Panc1 (cell line): ENCODE data around the gene CGB1. TPM values are rescaled to one million over a fixed set of nuclear protein-coding genes. Genes with fewer than 3 reads are reported as not detected.

Source experiments
- ATAC-seq: fragments of 200-7000 bp; cut with Tn5 transposase; 2 replicates; pipeline ENCODE4 v1.9.1; 2020; ENCODE audit warnings: mild to moderate bottlenecking, moderate library complexity
- BruUV-seq: library from RNA; stranded (reverse); fragments of 400-500 nt; replicated peaks from 2 replicates; lab custom pipeline; 2021; lab: Mats Ljungman, UMichigan
- CTCF ChIA-PET: fragments of 300-600 bp; sonication (Branson Sonifier 250); formaldehyde crosslinking; loops from one replicate; lab custom pipeline; 2022; ENCODE audit warnings: antibody characterized with exemption; lab: Charles Lee
- POLR2A ChIA-PET: fragments of 300-600 bp; sonication (Branson Sonifier 250); formaldehyde crosslinking; loops from one replicate; lab custom pipeline; 2022; ENCODE audit warnings: antibody characterized with exemption; lab: Charles Lee
- DNase-seq: peaks from one replicate; pipeline ENCODE4 v3.0.0-alpha.2; 2010; ENCODE audit warnings: low read depth, low spot score
- H3K27ac ChIP-seq: 2 replicates; pipeline ENCODE4 v1.5.1; 2011; ENCODE audit warnings: mild to moderate bottlenecking, low read length, inconsistent platforms
- H3K27me3 ChIP-seq: fragments of 200-500 bp; sonication (Bioruptor generic); 2 replicates; pipeline ENCODE4 v1.6.0; 2014; ENCODE audit warnings: low read length, inconsistent platforms; ENCODE audit not compliant: control insufficient read depth, insufficient read depth
- H3K36me3 ChIP-seq: fragments of 200-500 bp; sonication (Bioruptor generic); 2 replicates; pipeline ENCODE4 v1.5.1; 2014; ENCODE audit warnings: inconsistent platforms, mild to moderate bottlenecking, low read length, moderate library complexity; ENCODE audit not compliant: control insufficient read depth, insufficient read depth
- H3K4me1 ChIP-seq: 2 replicates; pipeline ENCODE4 v1.5.1; 2011; ENCODE audit warnings: inconsistent platforms, mild to moderate bottlenecking, low read length, moderate library complexity; ENCODE audit not compliant: control insufficient read depth, insufficient read depth
- H3K4me3 ChIP-seq, 2 experiments: 2 replicates each; pipeline ENCODE4 v1.5.1; 2011 to 2012; ENCODE audit warnings: low read depth in 2 of 2, low read length in 2 of 2, mild to moderate bottlenecking in 2 of 2, inconsistent platforms in 1 of 2, moderate library complexity in 1 of 2
- H3K9me3 ChIP-seq: fragments of 200-500 bp; sonication (Bioruptor generic); 2 replicates; pipeline ENCODE4 v1.5.1; 2014; ENCODE audit warnings: low read depth, mild to moderate bottlenecking, inconsistent platforms, low read length, moderate library complexity; ENCODE audit not compliant: control insufficient read depth, insufficient read depth
- POLR2AphosphoS5 ChIP-seq: IDR thresholded peaks from 2 replicates; pipeline ENCODE4 v1.6.1; 2012; ENCODE audit warnings: mild to moderate bottlenecking, low read depth, low read length, moderate library complexity
- SIN3A ChIP-seq: IDR thresholded peaks from 2 replicates; pipeline ENCODE4 v1.6.1; 2012; ENCODE audit warnings: low read depth, mild to moderate bottlenecking, low read length, moderate library complexity, borderline replicate concordance; ENCODE audit not compliant: insufficient read depth
- TCF7L2 ChIP-seq: IDR thresholded peaks from 2 replicates; pipeline ENCODE4 v1.6.1; 2011; ENCODE audit warnings: mild to moderate bottlenecking, low read depth, low read length, inconsistent platforms
- in situ Hi-C: cut with HindIII; loops from 2 replicates; pipeline ENCODE4 v1.10.0; 2016; ENCODE audit warnings: low sequenced_read_pairs, low pct_unique_long_range_greater_than_20kb
- intact Hi-C: fragments of 100-400 bp; cut with micrococcal nuclease; formaldehyde crosslinking; loops from one replicate; pipeline ENCODE4 v1.10.0; 2022; ENCODE audit not compliant: unreplicated experiment
- total RNA-seq: library from RNA; stranded (reverse); gene quantifications from one replicate; pipeline ENCODE4 v1.2.1, GENCODE V29; 2021; ENCODE audit not compliant: unreplicated experiment
- TF ChIP-seq, protein P1 (sequence below): fragments of 450-650 bp; IDR thresholded peaks from 2 replicates; pipeline ENCODE4 v1.5.1; 2017; ENCODE audit warnings: mild to moderate bottlenecking
- TF ChIP-seq, protein P2 (sequence below), 2 experiments: IDR thresholded peaks; 2 replicates each; pipeline ENCODE4 v1.6.1; 2011 to 2012; ENCODE audit warnings: low read depth in 2 of 2, control low read depth in 1 of 2, low read length in 1 of 2, mild to moderate bottlenecking in 1 of 2, moderate library complexity in 1 of 2; ENCODE audit not compliant: insufficient read depth in 1 of 2

Gene CGB1
- total RNA-seq, 1 experiment from 2014 or later = not detected

DNA sequence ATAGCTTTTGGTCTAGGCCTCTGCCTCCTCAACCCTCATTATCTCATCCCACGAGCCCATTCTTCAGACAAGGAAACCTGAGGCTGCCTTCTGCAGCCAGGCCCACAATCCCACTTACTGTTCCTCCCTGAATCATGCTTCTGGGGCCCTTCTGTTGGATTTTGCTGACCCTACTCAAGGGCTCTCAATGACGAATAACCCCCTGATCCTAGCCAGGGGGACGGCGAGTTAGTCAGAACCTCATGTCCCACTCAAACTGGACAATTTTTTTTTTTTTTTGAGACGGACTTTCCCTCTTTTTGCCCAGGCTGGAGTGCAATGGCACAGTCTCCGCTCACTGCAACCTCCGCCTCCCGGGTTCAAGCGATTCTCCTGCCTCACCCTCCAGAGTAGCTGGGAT, 14.6 kb downstream of the CGB1 start:
- H3K36me3 ChIP-seq = no peaks in the 10 kb centered on the region
- H3K27ac ChIP-seq = no peak overlapping the region
- DNase-seq (no peak), ATAC-seq (no peak)
- TF ChIP-seq, protein P1, sequence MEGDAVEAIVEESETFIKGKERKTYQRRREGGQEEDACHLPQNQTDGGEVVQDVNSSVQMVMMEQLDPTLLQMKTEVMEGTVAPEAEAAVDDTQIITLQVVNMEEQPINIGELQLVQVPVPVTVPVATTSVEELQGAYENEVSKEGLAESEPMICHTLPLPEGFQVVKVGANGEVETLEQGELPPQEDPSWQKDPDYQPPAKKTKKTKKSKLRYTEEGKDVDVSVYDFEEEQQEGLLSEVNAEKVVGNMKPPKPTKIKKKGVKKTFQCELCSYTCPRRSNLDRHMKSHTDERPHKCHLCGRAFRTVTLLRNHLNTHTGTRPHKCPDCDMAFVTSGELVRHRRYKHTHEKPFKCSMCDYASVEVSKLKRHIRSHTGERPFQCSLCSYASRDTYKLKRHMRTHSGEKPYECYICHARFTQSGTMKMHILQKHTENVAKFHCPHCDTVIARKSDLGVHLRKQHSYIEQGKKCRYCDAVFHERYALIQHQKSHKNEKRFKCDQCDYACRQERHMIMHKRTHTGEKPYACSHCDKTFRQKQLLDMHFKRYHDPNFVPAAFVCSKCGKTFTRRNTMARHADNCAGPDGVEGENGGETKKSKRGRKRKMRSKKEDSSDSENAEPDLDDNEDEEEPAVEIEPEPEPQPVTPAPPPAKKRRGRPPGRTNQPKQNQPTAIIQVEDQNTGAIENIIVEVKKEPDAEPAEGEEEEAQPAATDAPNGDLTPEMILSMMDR = no peak
- no peak for TF ChIP-seq TCF7L2
- no peak for TF ChIP-seq SIN3A
- TF ChIP-seq, protein P2, sequence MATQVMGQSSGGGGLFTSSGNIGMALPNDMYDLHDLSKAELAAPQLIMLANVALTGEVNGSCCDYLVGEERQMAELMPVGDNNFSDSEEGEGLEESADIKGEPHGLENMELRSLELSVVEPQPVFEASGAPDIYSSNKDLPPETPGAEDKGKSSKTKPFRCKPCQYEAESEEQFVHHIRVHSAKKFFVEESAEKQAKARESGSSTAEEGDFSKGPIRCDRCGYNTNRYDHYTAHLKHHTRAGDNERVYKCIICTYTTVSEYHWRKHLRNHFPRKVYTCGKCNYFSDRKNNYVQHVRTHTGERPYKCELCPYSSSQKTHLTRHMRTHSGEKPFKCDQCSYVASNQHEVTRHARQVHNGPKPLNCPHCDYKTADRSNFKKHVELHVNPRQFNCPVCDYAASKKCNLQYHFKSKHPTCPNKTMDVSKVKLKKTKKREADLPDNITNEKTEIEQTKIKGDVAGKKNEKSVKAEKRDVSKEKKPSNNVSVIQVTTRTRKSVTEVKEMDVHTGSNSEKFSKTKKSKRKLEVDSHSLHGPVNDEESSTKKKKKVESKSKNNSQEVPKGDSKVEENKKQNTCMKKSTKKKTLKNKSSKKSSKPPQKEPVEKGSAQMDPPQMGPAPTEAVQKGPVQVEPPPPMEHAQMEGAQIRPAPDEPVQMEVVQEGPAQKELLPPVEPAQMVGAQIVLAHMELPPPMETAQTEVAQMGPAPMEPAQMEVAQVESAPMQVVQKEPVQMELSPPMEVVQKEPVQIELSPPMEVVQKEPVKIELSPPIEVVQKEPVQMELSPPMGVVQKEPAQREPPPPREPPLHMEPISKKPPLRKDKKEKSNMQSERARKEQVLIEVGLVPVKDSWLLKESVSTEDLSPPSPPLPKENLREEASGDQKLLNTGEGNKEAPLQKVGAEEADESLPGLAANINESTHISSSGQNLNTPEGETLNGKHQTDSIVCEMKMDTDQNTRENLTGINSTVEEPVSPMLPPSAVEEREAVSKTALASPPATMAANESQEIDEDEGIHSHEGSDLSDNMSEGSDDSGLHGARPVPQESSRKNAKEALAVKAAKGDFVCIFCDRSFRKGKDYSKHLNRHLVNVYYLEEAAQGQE (IDR thresholded peaks at IDR 0.05; ENCODE audit: insufficient read depth in 1 of 2, low read depth in 2 of 2, low read length in 1 of 2) = no peak
- TF ChIP-seq POLR2AphosphoS5 = no peak
- H3K27me3 ChIP-seq = no peaks in the 10 kb centered on the region
- no peaks in the 10 kb centered on the region for H3K9me3 ChIP-seq
- ChIA-PET CTCF (no interaction called here), POLR2A (interaction anchor here (0.6 kb wide), 1 partner anchor 28 kb away, joined by 7 read pairs; the partner anchor contains the start of gene RUVBL2)
- in situ Hi-C loops (no loop called here), intact Hi-C loops (no loop called here)
- no peaks in the 10 kb centered on the region; the same call in 1 of the 2 replicates for H3K4me1 ChIP-seq
- no peak overlapping the region for H3K4me3 ChIP-seq
- no TSS peak for BruUV-seq

DNA sequence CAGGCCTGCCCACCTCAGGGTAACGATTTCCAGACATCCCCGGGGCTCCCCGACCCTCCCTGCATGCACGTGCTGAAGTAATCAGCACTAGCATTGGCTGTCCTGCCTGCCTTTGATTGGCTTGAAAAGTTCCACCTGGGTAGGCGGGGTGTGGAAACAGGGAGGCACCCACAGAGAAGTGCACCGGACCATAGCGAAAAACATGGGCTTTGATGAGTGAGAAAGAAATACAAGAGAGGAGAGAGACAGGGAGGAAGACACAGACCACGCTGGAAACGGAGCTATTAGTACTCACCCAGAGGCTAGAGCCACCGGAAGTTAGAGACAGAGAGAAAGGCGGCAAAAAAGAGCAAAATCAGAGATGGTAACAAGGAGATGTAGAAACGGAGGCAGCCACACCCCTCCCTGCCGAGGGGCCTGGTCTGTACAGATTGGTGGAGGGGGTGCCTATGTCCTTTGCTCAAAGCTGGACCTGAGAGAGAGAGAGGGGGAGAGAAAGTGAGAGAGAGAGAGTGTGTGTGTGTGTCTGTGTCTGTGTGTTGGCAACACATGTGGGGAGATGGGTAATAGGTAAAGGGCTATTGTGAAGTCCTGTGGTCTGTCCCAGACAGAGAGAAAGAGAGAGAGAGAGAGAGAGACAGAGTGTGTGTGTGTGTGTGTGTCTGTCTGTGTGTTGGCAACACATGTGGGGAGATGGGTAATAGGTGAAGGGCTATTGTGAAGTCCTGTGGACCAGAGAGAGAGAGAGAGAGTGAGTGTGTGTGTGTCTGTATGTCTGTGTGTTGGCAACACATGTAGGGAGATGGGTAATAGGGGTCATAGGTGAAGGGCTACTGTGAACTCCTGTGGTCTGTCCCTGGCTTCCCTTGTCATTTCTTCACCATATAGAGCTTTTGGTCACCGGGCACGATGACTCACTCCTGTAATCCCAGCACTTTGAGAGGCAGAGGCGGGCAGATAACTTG, 15.5 kb downstream of the CGB1 start:
- Histone ChIP-seq H3K27me3 (no peaks in the 10 kb centered on the region), H3K4me3 (no peak overlapping the region), H3K4me1 (no peaks in the 10 kb centered on the region; the same call in 1 of the 2 replicates), H3K36me3 (no peaks in the 10 kb centered on the region), H3K9me3 (no peaks in the 10 kb centered on the region), H3K27ac (no peak overlapping the region)
- ATAC-seq (no peak), DNase-seq (no peak)
- TF ChIP-seq SIN3A (no peak), TCF7L2 (no peak), POLR2AphosphoS5 (no peak)
- TF ChIP-seq, protein P2 (IDR thresholded peaks at IDR 0.05; ENCODE audit: insufficient read depth in 1 of 2, low read depth in 2 of 2, low read length in 1 of 2) = no peak
- TF ChIP-seq, protein P1 = no peak
- CTCF ChIA-PET = interaction anchor here (0.7 kb wide), 1 partner anchor 16 kb away, joined by 3 read pairs; no protein-coding TSS in a partner anchor
- in situ Hi-C loops (no loop called here), intact Hi-C loops (no loop called here)
- POLR2A ChIA-PET = no interaction called here
- no TSS peak for BruUV-seq
